GM12878 (cell line): Measurements from ENCODE around the gene ZMYND11.

Experiments used
- CBX5 ChIP-seq: sonication (generic); IDR thresholded peaks from 2 replicates; pipeline ENCODE4 v1.6.1; 2016; ENCODE audit warnings: low read depth, moderate library complexity, mild to moderate bottlenecking, inconsistent platforms
- CTCF ChIP-seq, 3 experiments: IDR thresholded peaks in 2 of 3; conservative IDR thresholded peaks in 1 of 3; 2 replicates each; pipeline ENCODE4 v1.5.1; 2011; ENCODE audit warnings: low read depth in 3 of 3, low read length in 3 of 3, mild to moderate bottlenecking in 3 of 3, control low read depth in 2 of 3, moderate library complexity in 2 of 3, inconsistent platforms in 1 of 3, mixed read lengths in 1 of 3; ENCODE audit not compliant: control insufficient read depth in 2 of 3, insufficient read depth in 1 of 3; ENCODE audit errors: extremely low read depth in 1 of 3
- E2F4 ChIP-seq: IDR thresholded peaks from 2 replicates; pipeline ENCODE4 v1.6.1; 2012; ENCODE audit warnings: low read depth, low read length, improper control_type of control experiment
- EP300 ChIP-seq, 2 experiments: fragments of 150-350 bp in 1 of 2; IDR thresholded peaks; 2 replicates each; pipeline ENCODE4 v1.6.1; 2011 to 2012; ENCODE audit warnings: low read depth in 2 of 2, low read length in 2 of 2, borderline replicate concordance in 1 of 2, improper control_type of control experiment in 1 of 2, inconsistent platforms in 1 of 2; ENCODE audit not compliant: control insufficient read depth in 1 of 2
- EZH2 ChIP-seq: IDR thresholded peaks from 2 replicates; pipeline ENCODE4 v1.6.1; 2012; ENCODE audit warnings: low read depth, mild to moderate bottlenecking, control low read depth, inconsistent platforms, low read length, borderline replicate concordance; ENCODE audit not compliant: control insufficient read depth
- POLR2AphosphoS2 ChIP-seq: IDR thresholded peaks from 2 replicates; pipeline ENCODE4 v1.6.1; 2011; ENCODE audit warnings: low read depth, mild to moderate bottlenecking, low read length, improper control_type of control experiment, moderate library complexity
- POLR2AphosphoS5 ChIP-seq: IDR thresholded peaks from 2 replicates; pipeline ENCODE4 v1.6.1; 2011; ENCODE audit warnings: mild to moderate bottlenecking, low read length, inconsistent platforms
- USF2 ChIP-seq: IDR thresholded peaks from 2 replicates; pipeline ENCODE4 v1.6.1; 2011; ENCODE audit warnings: low read depth, low read length, improper control_type of control experiment, borderline replicate concordance
- TF ChIP-seq, protein P1 (sequence below): IDR thresholded peaks from 2 replicates; pipeline ENCODE4 v1.6.1; 2011; ENCODE audit warnings: mild to moderate bottlenecking, low read depth, low read length, moderate library complexity; ENCODE audit not compliant: insufficient replicate concordance

DNA sequence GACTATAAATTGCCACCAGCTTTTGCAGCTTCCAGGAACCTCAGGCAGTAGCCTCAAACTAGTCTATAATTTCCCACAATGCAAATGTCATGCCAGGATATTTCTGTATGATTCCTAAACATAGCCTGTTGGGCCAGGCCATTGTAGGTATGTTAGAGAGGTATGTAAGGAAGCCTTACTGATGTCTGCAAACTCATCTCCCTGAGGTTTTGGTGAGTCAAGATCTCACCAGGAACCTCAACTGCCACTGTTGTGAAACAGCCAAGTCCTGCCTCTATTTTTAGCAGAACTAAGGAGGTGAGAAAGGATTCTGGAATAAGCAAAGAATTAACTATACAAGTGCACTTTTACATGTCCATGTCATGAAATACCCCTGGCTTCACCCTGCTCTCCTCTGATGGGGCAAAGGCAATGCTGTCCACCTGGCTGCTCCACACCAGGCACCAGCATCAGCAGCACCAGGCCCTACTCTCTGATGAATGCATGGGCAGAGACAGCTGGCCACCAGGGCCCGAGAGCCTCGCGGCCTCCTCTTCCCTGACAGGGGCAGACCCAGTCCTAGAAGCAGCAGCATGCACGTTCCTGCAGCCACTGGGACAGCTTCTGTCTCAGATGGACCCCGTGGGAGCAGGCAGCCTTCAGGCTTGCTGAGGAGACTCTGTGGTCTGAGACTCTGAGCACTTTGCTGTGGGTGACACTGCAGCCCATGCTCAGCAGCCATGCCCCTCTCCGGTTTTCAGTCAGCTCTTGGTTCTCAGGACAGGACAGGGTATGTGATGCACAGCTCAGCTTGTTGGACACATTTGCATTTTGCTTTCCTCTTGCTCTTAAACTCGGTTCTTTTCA, 147.3 kb downstream of the ZMYND11 start:
- TF ChIP-seq CBX5 (no peak), USF2 (no peak), POLR2AphosphoS2 (no peak), POLR2AphosphoS5 (no peak), EZH2 (no peak), CTCF (IDR thresholded peaks at IDR 0.05 in 2 of 3, conservative IDR thresholded peaks at IDR 0.05 in 1 of 3; ENCODE audit: control insufficient read depth in 2 of 3, extremely low read depth in 1 of 3, insufficient read depth in 1 of 3, low read depth in 3 of 3, low read length in 3 of 3) (no peak), EP300 (IDR thresholded peaks at IDR 0.05; ENCODE audit: borderline replicate concordance in 1 of 2, control insufficient read depth in 1 of 2, low read depth in 2 of 2, low read length in 2 of 2) (no peak), E2F4 (no peak)
- TF ChIP-seq, protein P1, sequence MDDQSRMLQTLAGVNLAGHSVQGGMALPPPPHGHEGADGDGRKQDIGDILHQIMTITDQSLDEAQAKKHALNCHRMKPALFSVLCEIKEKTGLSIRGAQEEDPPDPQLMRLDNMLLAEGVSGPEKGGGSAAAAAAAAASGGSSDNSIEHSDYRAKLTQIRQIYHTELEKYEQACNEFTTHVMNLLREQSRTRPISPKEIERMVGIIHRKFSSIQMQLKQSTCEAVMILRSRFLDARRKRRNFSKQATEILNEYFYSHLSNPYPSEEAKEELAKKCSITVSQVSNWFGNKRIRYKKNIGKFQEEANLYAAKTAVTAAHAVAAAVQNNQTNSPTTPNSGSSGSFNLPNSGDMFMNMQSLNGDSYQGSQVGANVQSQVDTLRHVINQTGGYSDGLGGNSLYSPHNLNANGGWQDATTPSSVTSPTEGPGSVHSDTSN, result no peak
